GM21515 (cell line): ENCODE results near the gene PIAS1.
"Not testable (repeated sequence)": the region's sequence is repeated elsewhere in the genome, so short reads cannot be mapped to it uniquely, and the experiment has no call there.

Source experiments
- ATAC-seq: cut with Tn5 transposase; IDR thresholded peaks from one replicate; pipeline ENCODE4 v1.9.1; 2021; ENCODE audit not compliant: unreplicated experiment

Gene PIAS1

DNA sequence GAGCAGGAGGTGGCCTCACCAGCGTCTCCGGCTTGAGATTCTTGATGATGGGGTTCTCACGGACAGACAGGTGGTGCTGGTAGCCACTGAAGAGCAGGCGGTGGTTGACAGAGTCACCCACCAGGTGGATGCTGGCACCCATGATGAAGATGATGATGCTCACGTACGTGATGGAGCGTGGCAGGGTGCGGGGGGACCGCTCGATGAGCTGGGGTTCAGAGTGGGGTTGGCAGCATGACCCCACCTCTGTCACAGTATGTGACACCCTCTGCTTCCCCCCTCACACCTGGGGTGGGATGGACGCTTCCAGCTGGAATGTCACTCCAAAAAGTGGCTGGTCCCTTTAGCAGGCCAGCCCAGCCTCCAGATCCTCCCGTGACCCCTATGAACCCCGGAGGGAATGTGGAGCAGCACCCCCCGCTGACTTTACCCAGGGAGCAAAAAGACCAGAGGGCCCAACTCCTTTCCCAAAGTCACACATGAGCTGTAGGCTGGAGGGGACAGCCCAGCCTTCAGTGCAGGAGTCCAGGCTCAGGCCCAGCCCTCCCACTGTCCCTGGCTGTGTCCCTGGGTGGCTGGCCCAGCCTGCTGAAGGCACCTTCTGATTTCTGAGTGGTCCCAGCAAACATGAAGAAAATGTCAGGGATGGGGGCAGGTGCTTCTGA, 157.7 kb downstream of the PIAS1 start:
- ATAC-seq, result no peak

- ATAC-seq, result not testable (repeated sequence)
Measured at GRCh38 chr15:68213491-68213845, 159.4 kb downstream of the PIAS1 start.

- no peak for ATAC-seq
Measured at GRCh38 chr15:68213991-68214837, 160.1 kb downstream of the PIAS1 start.

- ATAC-seq, result no peak
Measured at GRCh38 chr15:68214838-68215254, 160.7 kb downstream of the PIAS1 start.

- ATAC-seq, result no peak
Measured at GRCh38 chr15:68217341-68217740, 163.2 kb downstream of the PIAS1 start.

GRCh38 chr15:68218331-68218730, 164.2 kb downstream of the PIAS1 start:
- ATAC-seq, result no peak

DNA sequence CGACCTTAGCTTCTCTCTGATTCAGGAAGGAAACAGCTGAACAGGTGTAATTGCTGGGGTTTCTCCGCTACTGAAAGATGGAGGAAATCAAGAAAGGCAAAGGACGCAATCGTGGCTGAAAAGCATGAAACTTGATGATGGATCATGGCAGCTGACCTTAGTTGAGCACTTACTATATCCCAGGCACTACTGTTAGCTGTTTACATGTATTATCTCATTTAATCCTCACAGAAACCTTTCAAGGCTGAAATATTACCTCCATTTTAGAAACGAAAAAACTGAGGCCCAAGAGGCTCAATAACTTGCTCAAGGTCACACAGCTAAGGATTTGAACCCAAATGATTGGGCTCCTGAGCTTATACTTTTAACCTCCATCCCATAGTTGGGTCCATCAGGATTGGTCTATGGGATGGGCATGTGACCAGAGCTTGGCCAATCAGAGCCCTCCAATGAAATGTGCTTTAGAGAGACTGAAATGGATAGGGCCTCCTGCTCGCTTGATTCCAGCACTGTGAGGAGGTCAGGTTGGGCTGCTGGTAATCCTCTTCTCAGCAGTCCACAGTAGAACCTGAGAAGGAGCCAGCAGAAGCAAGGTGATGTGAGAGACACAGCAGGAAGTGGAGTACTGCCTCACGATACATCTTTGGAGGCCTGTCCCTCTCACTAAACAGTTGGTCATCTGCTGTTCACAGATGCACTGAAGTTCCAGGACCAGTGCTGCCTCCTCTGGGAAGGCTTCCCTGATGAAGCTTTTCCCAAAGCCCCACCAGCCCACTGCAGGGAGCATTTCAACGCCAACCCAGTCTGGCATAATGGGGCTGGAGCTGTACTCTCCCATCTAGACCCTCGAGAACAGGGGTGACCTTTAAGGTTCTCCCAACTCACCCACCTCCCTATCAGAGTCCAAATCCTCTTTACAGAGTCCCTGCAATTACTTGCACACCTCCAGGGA, 165.0 kb downstream of the PIAS1 start:
- no peak for ATAC-seq

- no peak for ATAC-seq
Measured at GRCh38 chr15:68220489-68220888, 166.4 kb downstream of the PIAS1 start.

GRCh38 chr15:68220967-68221366, 166.9 kb downstream of the PIAS1 start:
- no peak for ATAC-seq

- not testable (repeated sequence) for ATAC-seq
Measured at GRCh38 chr15:68221530-68222431, 167.7 kb downstream of the PIAS1 start.

- not testable (repeated sequence) for ATAC-seq
Measured at GRCh38 chr15:68222432-68222743, 168.3 kb downstream of the PIAS1 start.

DNA sequence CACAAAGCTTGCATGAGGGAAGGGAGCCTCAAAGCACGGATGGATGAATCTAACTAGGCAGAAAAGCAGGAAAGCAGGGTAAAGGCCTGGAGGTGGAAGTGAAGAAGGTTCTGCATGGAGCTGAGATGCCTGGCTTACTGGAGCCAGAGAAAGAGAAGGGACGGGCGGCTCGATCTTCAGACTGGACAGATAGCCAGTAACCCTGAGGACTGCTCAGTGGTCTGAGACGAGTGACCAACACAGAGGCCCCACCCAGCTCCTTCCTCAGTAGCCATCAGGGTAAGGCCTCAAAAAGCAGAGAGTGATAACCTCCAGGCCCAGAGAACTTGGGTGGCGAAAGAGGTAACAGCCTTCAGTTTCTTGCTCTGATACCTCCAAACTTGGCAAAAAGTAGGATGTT, 169.1 kb downstream of the PIAS1 start:
- ATAC-seq, result no peak

GRCh38 chr15:68224108-68224507, 170.0 kb downstream of the PIAS1 start:
- no peak for ATAC-seq

DNA sequence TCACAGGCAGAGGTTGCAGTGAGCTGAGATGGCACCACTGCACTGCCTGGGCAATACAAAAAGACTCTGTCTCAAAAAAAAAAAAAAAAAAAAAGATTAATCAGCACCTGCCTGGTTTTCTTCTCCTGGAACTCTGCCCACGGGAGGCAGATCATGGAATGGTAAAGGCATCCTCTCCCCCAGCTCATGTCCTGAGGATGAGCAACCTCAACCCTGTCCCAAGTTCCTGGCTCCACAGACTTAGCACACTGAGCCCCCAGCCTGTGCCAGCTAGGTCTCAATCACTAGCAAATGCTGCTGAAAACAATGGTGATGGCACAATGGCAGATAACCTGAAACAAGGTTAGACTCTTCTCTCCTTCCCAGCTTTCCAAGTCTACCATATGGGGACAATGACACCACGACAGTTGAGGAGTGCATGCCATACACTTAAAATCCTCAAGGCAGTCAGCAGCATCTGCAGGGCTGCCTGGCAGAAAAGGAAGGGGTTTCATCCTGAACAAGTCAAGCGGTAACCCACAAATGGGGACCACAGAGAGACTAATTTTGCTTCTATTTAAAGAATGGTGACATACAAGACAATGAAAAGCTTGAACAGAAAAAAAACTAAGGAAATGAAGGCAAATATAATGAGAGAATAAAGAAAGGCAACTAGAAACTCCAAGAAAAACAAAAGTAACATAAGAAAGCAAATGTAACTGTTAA, 170.6 kb downstream of the PIAS1 start:
- ATAC-seq, result no peak

- ATAC-seq, result not testable (repeated sequence)
Measured at GRCh38 chr15:68225442-68225841, 171.3 kb downstream of the PIAS1 start.

- no peak for ATAC-seq
Measured at GRCh38 chr15:68227643-68228142, 173.6 kb downstream of the PIAS1 start.

GRCh38 chr15:68228143-68228970, 174.2 kb downstream of the PIAS1 start:
- no peak for ATAC-seq

DNA sequence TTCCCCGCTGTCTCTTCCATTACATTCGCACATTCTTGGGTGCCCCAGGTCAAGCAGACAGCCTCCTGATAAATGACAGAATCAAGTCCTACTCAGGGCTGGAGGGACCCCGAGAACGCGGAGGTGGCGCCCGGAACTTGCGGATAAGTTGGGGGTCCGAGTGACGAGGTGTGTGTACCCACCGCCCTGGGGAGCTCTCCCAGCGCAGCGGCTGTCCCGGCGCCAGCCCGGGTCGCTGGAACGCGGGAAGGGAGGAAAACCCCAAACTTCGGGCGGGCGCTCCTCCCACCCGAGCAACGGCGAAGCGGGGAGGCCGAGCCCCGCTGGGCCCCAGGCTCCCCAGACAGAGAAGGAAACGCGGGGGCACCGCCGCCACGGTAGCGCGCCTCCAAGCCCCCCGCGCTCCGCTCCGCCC, 174.9 kb downstream of the PIAS1 start:
- ATAC-seq, result peak; percentile 19
